Left ventricle myocardium inferior (tissue), 1 donor: ENCODE measurements around the gene SOWAHC. TPM values are rescaled to one million over a fixed set of nuclear protein-coding genes. Genes with fewer than 3 reads are reported as not detected.

Experiments
- DNase-seq: peaks from one replicate; pipeline ENCODE4 v3.0.0-alpha.2; 2020
- H3K27ac ChIP-seq: fragments of 200-600 bp; replicated peaks from 2 replicates; pipeline ENCODE4 v1.8.0; 2021
- H3K27me3 ChIP-seq: fragments of 200-600 bp; 2 replicates; pipeline ENCODE4 v1.8.0; 2021; ENCODE audit warnings: low read depth
- H3K36me3 ChIP-seq: fragments of 200-600 bp; 2 replicates; pipeline ENCODE4 v1.8.0; 2021
- H3K4me1 ChIP-seq: fragments of 200-600 bp; 2 replicates; pipeline ENCODE4 v1.8.0; 2021
- H3K4me3 ChIP-seq: fragments of 200-600 bp; 2 replicates; pipeline ENCODE4 v1.8.0; 2021; ENCODE audit warnings: mild to moderate bottlenecking, moderate library complexity
- H3K9me3 ChIP-seq: fragments of 200-600 bp; replicated peaks from 2 replicates; pipeline ENCODE4 v1.8.0; 2021
- CTCF ChIP-seq: fragments of 200-600 bp; IDR thresholded peaks from 2 replicates; pipeline ENCODE4 v1.8.0; 2021; ENCODE audit warnings: antibody characterized with exemption, mild to moderate bottlenecking, borderline replicate concordance
- intact Hi-C: fragments of 100-400 bp; cut with micrococcal nuclease; formaldehyde crosslinking; loops from one replicate; pipeline ENCODE4 v1.11.0; 2022
- total RNA-seq: library from RNA; stranded (reverse); fragmentation: NEBNext Ultra II Directional; extraction: Animal tissue kit (Norgen Biotek cat#: 25700); gene quantifications from one replicate; pipeline ENCODE4 v1.2.1, GENCODE V29; 2021
- donor health status: DM: no; HTN: yes; CAD: no; lungs with severe emphysema.

SOWAHC gene
- total RNA-seq, 1 donor from 2014 or later, result 2.3 TPM

- intact Hi-C loops, result no loop called here
- H3K36me3 ChIP-seq, result peaks cover 18% of the 10 kb centered on the region
- no peak for DNase-seq
Observed at GRCh38 chr2:109591206-109591605, 23.0 kb upstream of the SOWAHC start.

GRCh38 chr2:109592905-109593304 is 21.3 kb upstream of the SOWAHC start:
- no peak overlapping the region for H3K4me3 ChIP-seq
- no peak for TF ChIP-seq CTCF
- peaks cover 18% of the 10 kb centered on the region for H3K36me3 ChIP-seq
- no peak for DNase-seq
- H3K27ac ChIP-seq, result no peak overlapping the region
- no peaks in the 10 kb centered on the region for H3K9me3 ChIP-seq
- H3K27me3 ChIP-seq, result no peaks in the 10 kb centered on the region
- intact Hi-C loops, result no loop called here
- H3K4me1 ChIP-seq, result peaks cover 5% of the 10 kb centered on the region

More at GRCh38 chr2:109591206-109591605, 23.0 kb upstream of the SOWAHC start:
- H3K4me1 ChIP-seq, result peaks cover 5% of the 10 kb centered on the region
- no peak overlapping the region for H3K27ac ChIP-seq
- no peak overlapping the region for H3K4me3 ChIP-seq
- H3K27me3 ChIP-seq, result no peaks in the 10 kb centered on the region
- no peaks in the 10 kb centered on the region for H3K9me3 ChIP-seq
- no peak for TF ChIP-seq CTCF

GRCh38 chr2:109594246-109594885 is 19.8 kb upstream of the SOWAHC start:
- H3K4me3 ChIP-seq, result no peak overlapping the region
- no peaks in the 10 kb centered on the region for H3K9me3 ChIP-seq
- TF ChIP-seq CTCF, result no peak
- H3K36me3 ChIP-seq, result peaks cover 18% of the 10 kb centered on the region
- peaks cover 7% of the 10 kb centered on the region for H3K4me1 ChIP-seq
- H3K27me3 ChIP-seq, result no peaks in the 10 kb centered on the region
- H3K27ac ChIP-seq, result no peak overlapping the region
- intact Hi-C loops, result no loop called here
- no peak for DNase-seq

- H3K36me3 ChIP-seq, result peaks cover 13% of the 10 kb centered on the region
- no peak overlapping the region for H3K4me3 ChIP-seq
- no peak overlapping the region for H3K27ac ChIP-seq
- DNase-seq, result no peak
- no peak for TF ChIP-seq CTCF
- H3K9me3 ChIP-seq, result no peaks in the 10 kb centered on the region
- H3K27me3 ChIP-seq, result no peaks in the 10 kb centered on the region
- peaks cover 9% of the 10 kb centered on the region for H3K4me1 ChIP-seq
- intact Hi-C loops, result no loop called here
Observed at GRCh38 chr2:109595644-109596043, 18.5 kb upstream of the SOWAHC start.

GRCh38 chr2:109597283-109597682 is 16.9 kb upstream of the SOWAHC start:
- DNase-seq, result no peak
- no peaks in the 10 kb centered on the region for H3K9me3 ChIP-seq
- TF ChIP-seq CTCF, result no peak
- no peaks in the 10 kb centered on the region for H3K27me3 ChIP-seq
- no peak overlapping the region for H3K4me3 ChIP-seq
- H3K27ac ChIP-seq, result no peak overlapping the region
- intact Hi-C loops, result no loop called here
- H3K36me3 ChIP-seq, result peaks cover 9% of the 10 kb centered on the region
- peaks cover 25% of the 10 kb centered on the region for H3K4me1 ChIP-seq

- H3K4me1 ChIP-seq, result peaks cover 42% of the 10 kb centered on the region
- no peak overlapping the region for H3K4me3 ChIP-seq
- no peaks in the 10 kb centered on the region for H3K27me3 ChIP-seq
- no peak overlapping the region for H3K27ac ChIP-seq
- DNase-seq, result no peak
- intact Hi-C loops, result no loop called here
- H3K9me3 ChIP-seq, result no peaks in the 10 kb centered on the region
- no peaks in the 10 kb centered on the region for H3K36me3 ChIP-seq
- TF ChIP-seq CTCF, result no peak
Observed at GRCh38 chr2:109601783-109602182, 12.4 kb upstream of the SOWAHC start.
